A549 (cell line): Measurements from ENCODE around the gene SHANK3.

Source experiments
- CTCF ChIP-seq: fragments of >200 bp; sonication (Bioruptor Twin); formaldehyde crosslinking; IDR thresholded peaks from 3 replicates; pipeline ENCODE4 v1.5.1; 2016
- GATA3 ChIP-seq: IDR thresholded peaks from 2 replicates; pipeline ENCODE4 v1.6.1; 2012; ENCODE audit warnings: borderline replicate concordance
- NPAS2 ChIP-seq: fragments of 250-450 bp; sonication (Bioruptor Pico); IDR thresholded peaks from 2 replicates; pipeline ENCODE4 v1.8.0; 2022; ENCODE audit warnings: mild to moderate bottlenecking, moderate library complexity, borderline replicate concordance
- POLR2A ChIP-seq: IDR thresholded peaks from 2 replicates; pipeline ENCODE4 v1.6.1; 2012; ENCODE audit warnings: mild to moderate bottlenecking, low read length
- POLR2AphosphoS2 ChIP-seq: conservative IDR thresholded peaks from 2 replicates; pipeline ENCODE4 v1.6.1; 2012; ENCODE audit warnings: low read length, improper control_type of control experiment, inconsistent platforms
- REST ChIP-seq: fragments of 200-600 bp; sonication (generic); IDR thresholded peaks from 2 replicates; pipeline ENCODE4 v1.6.1; 2016; ENCODE audit warnings: antibody characterized with exemption, mild to moderate bottlenecking, moderate library complexity
- ZC3H11A ChIP-seq: fragments of 450-650 bp; IDR thresholded peaks from 2 replicates; pipeline ENCODE4 v1.6.1; 2014; ENCODE audit warnings: antibody characterized with exemption, mild to moderate bottlenecking

GRCh38 chr22:50697667-50698506 is 25.3 kb downstream of the SHANK3 start:
- TF ChIP-seq GATA3 = no peak
- TF ChIP-seq POLR2A = no peak
- no peak for TF ChIP-seq CTCF
- TF ChIP-seq NPAS2 (CRISPR knock-in tag) = no peak
- no peak for TF ChIP-seq REST
- no peak for TF ChIP-seq ZC3H11A
- no peak for TF ChIP-seq POLR2AphosphoS2
